SK-N-MC (cell line): ENCODE data around the gene BCAT1.
"Not testable (repeated sequence)": the region's sequence is repeated elsewhere in the genome, so short reads cannot be mapped to it uniquely, and the experiment has no call there.

ENCODE experiments used
- DNase-seq: peaks from one replicate; pipeline ENCODE4 v3.0.0-alpha.2; 2011; ENCODE audit warnings: low read depth, low spot score
- H3K27ac ChIP-seq: fragments of 200-600 bp; sonication (generic); 2 replicates; pipeline ENCODE4 v1.5.1; 2016; ENCODE audit warnings: mixed run types
- H3K36me3 ChIP-seq: fragments of 200-600 bp; sonication (generic); 2 replicates; pipeline ENCODE4 v1.6.1; 2017; ENCODE audit warnings: antibody characterized with exemption, low read length, mixed read lengths; ENCODE audit not compliant: insufficient read depth
- H3K4me3 ChIP-seq: fragments of 200-600 bp; sonication (generic); 2 replicates; pipeline ENCODE4 v1.5.1; 2016
- H3K9ac ChIP-seq: fragments of 200-600 bp; sonication (generic); 2 replicates; pipeline ENCODE4 v1.8.0; 2017; ENCODE audit warnings: mixed run types, mixed read lengths; ENCODE audit not compliant: insufficient read length
- H3K9me3 ChIP-seq: fragments of 200-600 bp; sonication (generic); 2 replicates; pipeline ENCODE4 v1.6.1; 2017; ENCODE audit warnings: low read depth, mild to moderate bottlenecking, antibody characterized with exemption, low read length, moderate library complexity, mixed read lengths
- EZH2 ChIP-seq: fragments of 200-600 bp; sonication (generic); IDR thresholded peaks from one replicate; pipeline ENCODE4 v1.6.1; 2017; ENCODE audit warnings: antibody characterized with exemption
- FOXP2 ChIP-seq: optimal IDR thresholded peaks from 2 replicates; pipeline ENCODE3; 2011; ENCODE audit warnings: mild to moderate bottlenecking, moderate library complexity; ENCODE audit not compliant: insufficient read depth; ENCODE audit errors: extremely low read length, control extremely low read depth
- POLR2AphosphoS5 ChIP-seq: IDR thresholded peaks from 2 replicates; pipeline ENCODE4 v1.6.1; 2012; ENCODE audit warnings: mild to moderate bottlenecking, low read depth, low read length, borderline replicate concordance

Gene BCAT1

GRCh38 chr12:24970177-24970576 is 21.3 kb upstream of the BCAT1 start:
- TF ChIP-seq POLR2AphosphoS5: no peak
- no peak overlapping the region for H3K9ac ChIP-seq
- DNase-seq: no peak
- H3K27ac ChIP-seq: no peak overlapping the region
- no peaks in the 10 kb centered on the region for H3K9me3 ChIP-seq
- no peak overlapping the region for H3K4me3 ChIP-seq
- no peaks in the 10 kb centered on the region for H3K36me3 ChIP-seq

- no peak for DNase-seq
- Histone ChIP-seq H3K9ac (no peak overlapping the region), H3K4me3 (no peak overlapping the region), H3K27ac (no peak overlapping the region), H3K9me3 (no peaks in the 10 kb centered on the region; the same call in 1 of the 2 replicates), H3K36me3 (no peaks in the 10 kb centered on the region)
- TF ChIP-seq EZH2 (no peak), POLR2AphosphoS5 (no peak), FOXP2 (no peak)
Measured at GRCh38 chr12:24966951-24967564, 18.2 kb upstream of the BCAT1 start.

- Histone ChIP-seq H3K9ac (no peak overlapping the region), H3K27ac (no peak overlapping the region), H3K4me3 (no peak overlapping the region), H3K9me3 (no peaks in the 10 kb centered on the region; the same call in 1 of the 2 replicates), H3K36me3 (no peaks in the 10 kb centered on the region)
- TF ChIP-seq FOXP2 (no peak), EZH2 (no peak), POLR2AphosphoS5 (no peak)
- DNase-seq: no peak
Measured at GRCh38 chr12:24964342-24964741, 15.4 kb upstream of the BCAT1 start.

- Histone ChIP-seq H3K4me3 (no peak overlapping the region), H3K9ac (no peak overlapping the region)
Measured at GRCh38 chr12:24960222-24960855, 11.4 kb upstream of the BCAT1 start.

GRCh38 chr12:24956351-24956750 is 7.5 kb upstream of the BCAT1 start:
- H3K36me3 ChIP-seq, H3K4me3 ChIP-seq, H3K9me3 ChIP-seq, H3K27ac ChIP-seq, H3K9ac ChIP-seq, DNase-seq: not testable (repeated sequence)

More at GRCh38 chr12:24960222-24960855, 11.4 kb upstream of the BCAT1 start:
- no peak overlapping the region for H3K27ac ChIP-seq
- no peak for DNase-seq
- H3K9me3 ChIP-seq: no peaks in the 10 kb centered on the region; the same call in 1 of the 2 replicates
- H3K36me3 ChIP-seq: no peaks in the 10 kb centered on the region
- no peak for TF ChIP-seq FOXP2
- TF ChIP-seq POLR2AphosphoS5: no peak
- TF ChIP-seq EZH2: no peak

- Histone ChIP-seq H3K4me3 (no peak overlapping the region), H3K27ac (no peak overlapping the region), H3K36me3 (no peaks in the 10 kb centered on the region), H3K9ac (no peak overlapping the region), H3K9me3 (no peaks in the 10 kb centered on the region)
- TF ChIP-seq EZH2 (no peak), FOXP2 (no peak), POLR2AphosphoS5 (no peak)
- no peak for DNase-seq
Measured at GRCh38 chr12:24955853-24956252, 7.0 kb upstream of the BCAT1 start.

- Histone ChIP-seq H3K4me3 (no peak overlapping the region), H3K9ac (no peak overlapping the region), H3K27ac (no peak overlapping the region), H3K36me3 (no peaks in the 10 kb centered on the region), H3K9me3 (no peaks in the 10 kb centered on the region)
- no peak for DNase-seq
- TF ChIP-seq EZH2 (no peak), FOXP2 (no peak), POLR2AphosphoS5 (no peak)
Measured at GRCh38 chr12:24955389-24955788, 6.5 kb upstream of the BCAT1 start.

- Histone ChIP-seq H3K27ac (no peak overlapping the region), H3K9ac (no peak overlapping the region), H3K36me3 (no peaks in the 10 kb centered on the region), H3K4me3 (no peak overlapping the region), H3K9me3 (no peaks in the 10 kb centered on the region)
- no peak for TF ChIP-seq EZH2
- no peak for TF ChIP-seq FOXP2
- no peak for TF ChIP-seq POLR2AphosphoS5
- no peak for DNase-seq
Measured at GRCh38 chr12:24954261-24954660, 5.4 kb upstream of the BCAT1 start.

GRCh38 chr12:24952389-24952788 is 3.5 kb upstream of the BCAT1 start:
- Histone ChIP-seq H3K4me3 (no peak overlapping the region), H3K9ac (no peak overlapping the region)
- DNase-seq: no peak

More at GRCh38 chr12:24952389-24952788, 3.5 kb upstream of the BCAT1 start:
- Histone ChIP-seq H3K9me3 (no peaks in the 10 kb centered on the region), H3K27ac (no peak overlapping the region; the same call in 1 of the 2 replicates), H3K36me3 (no peaks in the 10 kb centered on the region; the same call in 1 of the 2 replicates)
- TF ChIP-seq POLR2AphosphoS5: no peak
- no peak for TF ChIP-seq FOXP2
- TF ChIP-seq EZH2: no peak
